Hepatocyte (in vitro differentiated cells): Measurements from ENCODE around the gene ATP13A2.

Experiments
- CTCF ChIP-seq: fragments of 200-600 bp; sonication (generic); IDR thresholded peaks from 2 replicates; pipeline ENCODE4 v1.5.1; 2016; ENCODE audit warnings: antibody characterized with exemption, mild to moderate bottlenecking; ENCODE audit not compliant: poor library complexity
- EZH2 ChIP-seq: fragments of 200-600 bp; sonication (generic); IDR thresholded peaks from 2 replicates; pipeline ENCODE4 v1.6.1; 2016; ENCODE audit warnings: antibody characterized with exemption, mild to moderate bottlenecking, borderline replicate concordance

- TF ChIP-seq CTCF (no peak), EZH2 (no peak)
Measured at GRCh38 chr1:16965486-16966067, 46.2 kb downstream of the ATP13A2 start.
